Upper lobe of left lung (tissue), 4 donors: Measurements from ENCODE around the gene RIPK4.

ENCODE experiments used
- CTCF ChIP-seq, 6 experiments: fragments of 450-650 bp in 4 of 6; fragments of 200-600 bp in 2 of 6; sonication (generic) in 2 of 6; IDR thresholded peaks; one replicate each; pipeline ENCODE4 v1.5.1; 2016 to 2019; ENCODE audit warnings: antibody characterized with exemption in 6 of 6
- EP300 ChIP-seq, 4 donors: sonication (generic); formaldehyde crosslinking; IDR thresholded peaks; one replicate each; pipeline ENCODE4 v1.5.1; 2017; ENCODE audit warnings: antibody characterized with exemption in 4 of 4, control low read depth in 2 of 4
- POLR2A ChIP-seq, 4 donors: fragments of 450-650 bp; IDR thresholded peaks; one replicate each; pipeline ENCODE4 v1.5.1; 2016 to 2017; ENCODE audit warnings: antibody characterized with exemption in 4 of 4, mild to moderate bottlenecking in 2 of 4
- POLR2AphosphoS5 ChIP-seq, 2 donors: sonication (generic); formaldehyde crosslinking; IDR thresholded peaks; one replicate each; pipeline ENCODE4 v1.5.1; 2017; ENCODE audit warnings: antibody characterized with exemption in 2 of 2

GRCh38 chr21:41815652-41816582, 49.1 kb upstream of the RIPK4 start:
- TF ChIP-seq POLR2A (IDR thresholded peaks at IDR 0.05): no peak
- TF ChIP-seq CTCF (IDR thresholded peaks at IDR 0.05): no peak
- TF ChIP-seq POLR2AphosphoS5 (IDR thresholded peaks at IDR 0.05): no peak
- no peak for TF ChIP-seq EP300 (IDR thresholded peaks at IDR 0.05)
